IMR-90 (cell line): ENCODE results near the gene FMN2. TPM values are rescaled to one million over a fixed set of nuclear protein-coding genes. Genes with fewer than 3 reads are reported as not detected.

Source experiments
- ATAC-seq: fragments of 200-7000 bp; cut with Tn5 transposase; 2 replicates; pipeline ENCODE4 v1.9.1; 2020; ENCODE audit warnings: low read depth, mild to moderate bottlenecking, moderate library complexity
- BruUV-seq: library from RNA; stranded (reverse); fragments of 400-500 nt; replicated peaks from 2 replicates; lab custom pipeline; 2021; lab: Mats Ljungman, UMichigan
- CTCF ChIA-PET: fragments of 300-600 bp; formaldehyde crosslinking; extraction: SDS; loops from one replicate; lab custom pipeline; 2021; ENCODE audit warnings: antibody characterized with exemption; lab: Yijun Ruan, JAX
- POLR2A ChIA-PET: fragments of 300-600 bp; sonication (Branson Sonifier 250); formaldehyde crosslinking; loops from one replicate; lab custom pipeline; 2022; ENCODE audit warnings: antibody characterized with exemption; ENCODE audit not compliant: unreplicated experiment; lab: Charles Lee
- DNase-seq: peaks from one replicate; pipeline ENCODE4 v3.0.0; 2013
- H2AFZ ChIP-seq: replicated peaks from 2 replicates; pipeline ENCODE3; 2013; ENCODE audit warnings: low read length, mild to moderate bottlenecking; ENCODE audit not compliant: poor library complexity
- H2AK5ac ChIP-seq: 2 replicates; pipeline ENCODE4 v1.6.1; 2013; ENCODE audit warnings: low read depth, low read length, inconsistent platforms
- H2AK9ac ChIP-seq: replicated peaks from 2 replicates; pipeline ENCODE3; 2013; ENCODE audit warnings: mild to moderate bottlenecking, low read depth, low read length, moderate library complexity; ENCODE audit not compliant: poor library complexity
- H2BK120ac ChIP-seq: 2 replicates; pipeline ENCODE4 v1.6.1; 2013; ENCODE audit warnings: low read depth, low read length, inconsistent platforms
- H2BK15ac ChIP-seq: 3 replicates; pipeline ENCODE4 v1.6.1; 2013; ENCODE audit warnings: low read depth, low read length, inconsistent platforms
- H2BK20ac ChIP-seq: 2 replicates; pipeline ENCODE4 v1.6.1; 2013; ENCODE audit warnings: low read depth, mild to moderate bottlenecking, inconsistent platforms, low read length, moderate library complexity
- H2BK5ac ChIP-seq: 2 replicates; pipeline ENCODE4 v1.6.1; 2013; ENCODE audit warnings: mild to moderate bottlenecking, low read depth, low read length, inconsistent platforms; ENCODE audit not compliant: poor library complexity, severe bottlenecking
- H3K14ac ChIP-seq: replicated peaks from 2 replicates; pipeline ENCODE4 v1.6.1; 2013; ENCODE audit warnings: low read depth, low read length, inconsistent platforms
- H3K18ac ChIP-seq: 2 replicates; pipeline ENCODE4 v1.6.1; 2013; ENCODE audit warnings: low read depth, low read length, control low read depth
- H3K23ac ChIP-seq: 2 replicates; pipeline ENCODE4 v1.6.1; 2013; ENCODE audit warnings: low read depth, low read length, inconsistent platforms
- H3K27ac ChIP-seq: 2 replicates; pipeline ENCODE4 v1.5.1; 2013; ENCODE audit warnings: mild to moderate bottlenecking, control low read depth, low read length; ENCODE audit not compliant: insufficient read depth
- H3K27me3 ChIP-seq: 2 replicates; pipeline ENCODE4 v1.6.1; 2013; ENCODE audit warnings: low read length; ENCODE audit not compliant: control insufficient read depth, insufficient read depth
- H3K36me3 ChIP-seq: 2 replicates; pipeline ENCODE4 v1.6.1; 2013; ENCODE audit warnings: low read length, mixed read lengths; ENCODE audit not compliant: control insufficient read depth, insufficient read depth
- H3K4ac ChIP-seq: 2 replicates; pipeline ENCODE4 v1.6.1; 2013; ENCODE audit warnings: low read depth, low read length, inconsistent platforms
- H3K4me1 ChIP-seq: 2 replicates; pipeline ENCODE4 v1.6.1; 2013; ENCODE audit warnings: low read length, mixed read lengths; ENCODE audit not compliant: control insufficient read depth, insufficient read depth
- H3K4me2 ChIP-seq: 2 replicates; pipeline ENCODE4 v1.6.1; 2013; ENCODE audit warnings: low read depth, mild to moderate bottlenecking, control low read depth, low read length, moderate library complexity
- H3K4me3 ChIP-seq: 2 replicates; pipeline ENCODE4 v1.5.1; 2013; ENCODE audit warnings: low read depth, mild to moderate bottlenecking, control low read depth, low read length, moderate library complexity; ENCODE audit not compliant: insufficient read depth
- H3K56ac ChIP-seq: 2 replicates; pipeline ENCODE4 v1.6.1; 2013; ENCODE audit warnings: low read length, inconsistent platforms; ENCODE audit not compliant: insufficient read depth; ENCODE audit errors: extremely low read depth
- H3K79me1 ChIP-seq, 2 experiments: 2 replicates each; pipeline ENCODE4 v1.6.1; 2013; ENCODE audit warnings: low read length in 2 of 2, inconsistent platforms in 1 of 2, low read depth in 1 of 2
- H3K9ac ChIP-seq: 2 replicates; pipeline ENCODE4 v1.6.1; 2013; ENCODE audit warnings: low read depth, low read length, control low read depth
- H3K9me1 ChIP-seq: 2 replicates; pipeline ENCODE4 v1.6.1; 2013; ENCODE audit warnings: low read length, inconsistent platforms; ENCODE audit not compliant: insufficient read depth
- H3K9me3 ChIP-seq: 2 replicates; pipeline ENCODE4 v1.6.1; 2013; ENCODE audit warnings: low read length; ENCODE audit not compliant: control insufficient read depth, insufficient read depth
- H4K20me1 ChIP-seq: 2 replicates; pipeline ENCODE4 v1.6.1; 2013; ENCODE audit warnings: low read length, inconsistent platforms; ENCODE audit not compliant: insufficient read depth
- H4K5ac ChIP-seq: 2 replicates; pipeline ENCODE4 v1.6.1; 2013; ENCODE audit warnings: mild to moderate bottlenecking, low read depth, low read length, control low read depth
- H4K8ac ChIP-seq, 2 experiments: 2 replicates each; pipeline ENCODE4 v1.6.1; 2013; ENCODE audit warnings: low read depth in 2 of 2, low read length in 2 of 2, control low read depth in 1 of 2, inconsistent platforms in 1 of 2
- H4K91ac ChIP-seq: 2 replicates; pipeline ENCODE4 v1.6.1; 2013; ENCODE audit warnings: low read depth, low read length, inconsistent platforms; ENCODE audit not compliant: insufficient read depth
- BHLHE40 ChIP-seq: fragments of 150-350 bp; IDR thresholded peaks from 2 replicates; pipeline ENCODE4 v1.6.1; 2016; ENCODE audit warnings: mild to moderate bottlenecking, low read depth, low read length
- FOS ChIP-seq: fragments of 150-350 bp; IDR thresholded peaks from 2 replicates; pipeline ENCODE4 v1.6.1; 2016; ENCODE audit warnings: low read depth, low read length
- MAZ ChIP-seq: IDR thresholded peaks from 2 replicates; pipeline ENCODE4 v1.6.1; 2012; ENCODE audit warnings: low read depth, mild to moderate bottlenecking, low read length, improper control_type of control experiment, moderate library complexity, borderline replicate concordance
- MXI1 ChIP-seq: IDR thresholded peaks from 2 replicates; pipeline ENCODE4 v1.6.1; 2012; ENCODE audit warnings: low read depth, mild to moderate bottlenecking, low read length, moderate library complexity, borderline replicate concordance
- NFE2L2 ChIP-seq: fragments of 150-350 bp; IDR thresholded peaks from 2 replicates; pipeline ENCODE4 v1.6.1; 2016; ENCODE audit warnings: low read depth, mild to moderate bottlenecking, low read length
- POLR2A ChIP-seq: IDR thresholded peaks from 2 replicates; pipeline ENCODE4 v1.6.1; 2012; ENCODE audit warnings: mild to moderate bottlenecking, low read depth, low read length
- RAD21 ChIP-seq: IDR thresholded peaks from 2 replicates; pipeline ENCODE4 v1.6.1; 2012; ENCODE audit warnings: low read length, improper control_type of control experiment
- RCOR1 ChIP-seq: IDR thresholded peaks from 2 replicates; pipeline ENCODE4 v1.6.1; 2012; ENCODE audit warnings: mild to moderate bottlenecking, low read length, improper control_type of control experiment; ENCODE audit not compliant: insufficient replicate concordance
- SMC3 ChIP-seq: fragments of 150-350 bp; IDR thresholded peaks from 2 replicates; pipeline ENCODE4 v1.6.1; 2016; ENCODE audit warnings: low read depth, mild to moderate bottlenecking, antibody characterized with exemption, low read length, moderate library complexity
- dilution Hi-C: fragments of 300-500 bp; cut with HindIII; formaldehyde crosslinking; loops from one replicate; pipeline ENCODE4 v1.14.3; 2018; ENCODE audit warnings: low sequenced_read_pairs; ENCODE audit not compliant: unreplicated experiment
- in situ Hi-C: fragments of 300-500 bp; cut with MboI; formaldehyde crosslinking; loops from 3 replicates; pipeline ENCODE4 v1.14.3; 2019; ENCODE audit warnings: low sequenced_read_pairs, inconsistent platforms, mixed read lengths
- intact Hi-C: fragments of 100-400 bp; cut with micrococcal nuclease; formaldehyde crosslinking; loops from 2 replicates; pipeline ENCODE4 v1.10.0; 2022
- polyA plus RNA-seq, 3 experiments: library from polyadenylated mRNA; depleted of rRNA; stranded (reverse); fragments of >200 nt; gene quantifications; 2 replicates each; pipeline ENCODE4 v1.2.3, GENCODE V29; 2012; ENCODE audit warnings: low replicate concordance in 1 of 3
- total RNA-seq: library from RNA; depleted of rRNA; stranded (reverse); fragments of >200 nt; gene quantifications from 2 replicates; pipeline ENCODE4 v1.2.3, GENCODE V29; 2012
- TF ChIP-seq, protein P1 (sequence below): fragments of 150-350 bp; IDR thresholded peaks from 2 replicates; pipeline ENCODE4 v1.6.1; 2017; ENCODE audit warnings: mild to moderate bottlenecking, antibody characterized with exemption, low read length, low read depth
- TF ChIP-seq, protein P2 (sequence below): fragments of 150-350 bp; IDR thresholded peaks from 2 replicates; pipeline ENCODE4 v1.6.1; 2016; ENCODE audit warnings: low read depth, mild to moderate bottlenecking, low read length, moderate library complexity, borderline replicate concordance

Gene FMN2
- total and polyA plus RNA-seq, 2 of the 4 experiments (the other 2 are of a cell fraction): 29.0 to 35.8 TPM

DNA sequence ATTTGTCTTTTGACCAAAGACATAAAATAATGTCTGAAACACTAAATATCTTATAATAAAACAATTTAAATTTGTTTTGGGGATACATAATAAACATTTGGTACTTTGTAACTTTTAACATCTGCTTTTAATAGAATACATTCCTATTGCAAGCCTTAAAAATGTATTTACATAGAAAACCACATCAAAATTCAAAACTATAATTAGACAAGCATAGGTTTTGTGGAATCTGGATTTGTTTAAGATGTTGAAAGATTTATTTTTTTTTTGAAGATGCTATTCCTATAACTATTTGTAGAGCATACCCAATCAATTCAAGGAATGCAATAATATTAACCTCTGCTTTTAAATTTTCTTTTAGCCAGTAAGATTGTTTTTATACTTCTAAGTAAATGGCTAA lies 125.7 kb downstream of the FMN2 start:
- H3K79me1 ChIP-seq: peaks cover 5 to 23% of the 10 kb centered on the region in 2 experiments; a peak in 3 of 4 replicates
- intact Hi-C loops: no loop called here
- in situ Hi-C loops: no loop called here
- H3K36me3 ChIP-seq: no peaks in the 10 kb centered on the region
- H3K9me1 ChIP-seq: peaks cover 7% of the 10 kb centered on the region
- H3K4me2 ChIP-seq: no peak overlapping the region
- no peak overlapping the region for H3K23ac ChIP-seq
- no peak overlapping the region for H2BK20ac ChIP-seq
- dilution Hi-C loops: loop anchor here (25.0 kb wide), 1 partner anchor 495 kb away; no protein-coding TSS in a partner anchor
- no peak overlapping the region for H3K4me3 ChIP-seq
- peaks cover 7% of the 10 kb centered on the region for H3K4me1 ChIP-seq
- peak overlapping the region; percentile 34 for H2BK5ac ChIP-seq
- H3K9me3 ChIP-seq: no peaks in the 10 kb centered on the region
- no peak overlapping the region for H3K18ac ChIP-seq
- no peak overlapping the region for H3K56ac ChIP-seq
- POLR2A ChIA-PET: no interaction called here
- H3K14ac ChIP-seq: no peak overlapping the region
- TF ChIP-seq NFE2L2 (no peak), BHLHE40 (no peak), FOS (no peak), MXI1 (no peak), MAZ (no peak), POLR2A (no peak), RCOR1 (no peak), RAD21 (no peak), SMC3 (no peak)
- TF ChIP-seq, protein P1, sequence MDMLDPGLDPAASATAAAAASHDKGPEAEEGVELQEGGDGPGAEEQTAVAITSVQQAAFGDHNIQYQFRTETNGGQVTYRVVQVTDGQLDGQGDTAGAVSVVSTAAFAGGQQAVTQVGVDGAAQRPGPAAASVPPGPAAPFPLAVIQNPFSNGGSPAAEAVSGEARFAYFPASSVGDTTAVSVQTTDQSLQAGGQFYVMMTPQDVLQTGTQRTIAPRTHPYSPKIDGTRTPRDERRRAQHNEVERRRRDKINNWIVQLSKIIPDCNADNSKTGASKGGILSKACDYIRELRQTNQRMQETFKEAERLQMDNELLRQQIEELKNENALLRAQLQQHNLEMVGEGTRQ: no peak
- TF ChIP-seq, protein P2, sequence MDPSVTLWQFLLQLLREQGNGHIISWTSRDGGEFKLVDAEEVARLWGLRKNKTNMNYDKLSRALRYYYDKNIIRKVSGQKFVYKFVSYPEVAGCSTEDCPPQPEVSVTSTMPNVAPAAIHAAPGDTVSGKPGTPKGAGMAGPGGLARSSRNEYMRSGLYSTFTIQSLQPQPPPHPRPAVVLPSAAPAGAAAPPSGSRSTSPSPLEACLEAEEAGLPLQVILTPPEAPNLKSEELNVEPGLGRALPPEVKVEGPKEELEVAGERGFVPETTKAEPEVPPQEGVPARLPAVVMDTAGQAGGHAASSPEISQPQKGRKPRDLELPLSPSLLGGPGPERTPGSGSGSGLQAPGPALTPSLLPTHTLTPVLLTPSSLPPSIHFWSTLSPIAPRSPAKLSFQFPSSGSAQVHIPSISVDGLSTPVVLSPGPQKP: no peak
- no peak overlapping the region for H4K91ac ChIP-seq
- H4K5ac ChIP-seq: no peak overlapping the region
- ATAC-seq: no peak
- no peak overlapping the region for H4K8ac ChIP-seq
- H4K20me1 ChIP-seq: no peaks in the 10 kb centered on the region
- H3K4ac ChIP-seq: no peak overlapping the region
- H3K27ac ChIP-seq: no peak overlapping the region
- CTCF ChIA-PET: interaction anchor here (0.6 kb wide), 2 partner anchors 21 to 255 kb away, joined by 3 read pairs; no protein-coding TSS in a partner anchor
- no peak overlapping the region for H2AFZ ChIP-seq
- no peak overlapping the region for H2AK9ac ChIP-seq
- peak; percentile 56 for DNase-seq
- no peak overlapping the region for H2AK5ac ChIP-seq
- no peak overlapping the region for H2BK120ac ChIP-seq
- no peak overlapping the region for H2BK15ac ChIP-seq
- BruUV-seq: no TSS peak
- no peaks in the 10 kb centered on the region for H3K27me3 ChIP-seq
- no peak overlapping the region for H3K9ac ChIP-seq
